Upper lobe of left lung (tissue), 4 donors: ENCODE measurements around the gene DIP2A.

Experiments
- CTCF ChIP-seq, 6 experiments: fragments of 450-650 bp in 4 of 6; fragments of 200-600 bp in 2 of 6; sonication (generic) in 2 of 6; IDR thresholded peaks; one replicate each; pipeline ENCODE4 v1.5.1; 2016 to 2019; ENCODE audit warnings: antibody characterized with exemption in 6 of 6
- EP300 ChIP-seq, 4 donors: sonication (generic); formaldehyde crosslinking; IDR thresholded peaks; one replicate each; pipeline ENCODE4 v1.5.1; 2017; ENCODE audit warnings: antibody characterized with exemption in 4 of 4, control low read depth in 2 of 4
- POLR2A ChIP-seq, 4 donors: fragments of 450-650 bp; IDR thresholded peaks; one replicate each; pipeline ENCODE4 v1.5.1; 2016 to 2017; ENCODE audit warnings: antibody characterized with exemption in 4 of 4, mild to moderate bottlenecking in 2 of 4
- POLR2AphosphoS5 ChIP-seq, 2 donors: sonication (generic); formaldehyde crosslinking; IDR thresholded peaks; one replicate each; pipeline ENCODE4 v1.5.1; 2017; ENCODE audit warnings: antibody characterized with exemption in 2 of 2

GRCh38 chr21:46608672-46609111 is 150.0 kb downstream of the DIP2A start:
- TF ChIP-seq CTCF (IDR thresholded peaks at IDR 0.05) (no peak), EP300 (IDR thresholded peaks at IDR 0.05) (no peak), POLR2A (IDR thresholded peaks at IDR 0.05) (no peak), POLR2AphosphoS5 (IDR thresholded peaks at IDR 0.05) (no peak)
